Left hindlimb (tissue), 1 donor: Measurements from ENCODE around the gene AKAP13.
"Not testable (repeated sequence)": the region's sequence is repeated elsewhere in the genome, so short reads cannot be mapped to it uniquely, and the experiment has no call there.

Experiments
- DNase-seq: peaks from one replicate; pipeline ENCODE4 v3.0.0-alpha.2; 2018

Gene AKAP13, protein sequence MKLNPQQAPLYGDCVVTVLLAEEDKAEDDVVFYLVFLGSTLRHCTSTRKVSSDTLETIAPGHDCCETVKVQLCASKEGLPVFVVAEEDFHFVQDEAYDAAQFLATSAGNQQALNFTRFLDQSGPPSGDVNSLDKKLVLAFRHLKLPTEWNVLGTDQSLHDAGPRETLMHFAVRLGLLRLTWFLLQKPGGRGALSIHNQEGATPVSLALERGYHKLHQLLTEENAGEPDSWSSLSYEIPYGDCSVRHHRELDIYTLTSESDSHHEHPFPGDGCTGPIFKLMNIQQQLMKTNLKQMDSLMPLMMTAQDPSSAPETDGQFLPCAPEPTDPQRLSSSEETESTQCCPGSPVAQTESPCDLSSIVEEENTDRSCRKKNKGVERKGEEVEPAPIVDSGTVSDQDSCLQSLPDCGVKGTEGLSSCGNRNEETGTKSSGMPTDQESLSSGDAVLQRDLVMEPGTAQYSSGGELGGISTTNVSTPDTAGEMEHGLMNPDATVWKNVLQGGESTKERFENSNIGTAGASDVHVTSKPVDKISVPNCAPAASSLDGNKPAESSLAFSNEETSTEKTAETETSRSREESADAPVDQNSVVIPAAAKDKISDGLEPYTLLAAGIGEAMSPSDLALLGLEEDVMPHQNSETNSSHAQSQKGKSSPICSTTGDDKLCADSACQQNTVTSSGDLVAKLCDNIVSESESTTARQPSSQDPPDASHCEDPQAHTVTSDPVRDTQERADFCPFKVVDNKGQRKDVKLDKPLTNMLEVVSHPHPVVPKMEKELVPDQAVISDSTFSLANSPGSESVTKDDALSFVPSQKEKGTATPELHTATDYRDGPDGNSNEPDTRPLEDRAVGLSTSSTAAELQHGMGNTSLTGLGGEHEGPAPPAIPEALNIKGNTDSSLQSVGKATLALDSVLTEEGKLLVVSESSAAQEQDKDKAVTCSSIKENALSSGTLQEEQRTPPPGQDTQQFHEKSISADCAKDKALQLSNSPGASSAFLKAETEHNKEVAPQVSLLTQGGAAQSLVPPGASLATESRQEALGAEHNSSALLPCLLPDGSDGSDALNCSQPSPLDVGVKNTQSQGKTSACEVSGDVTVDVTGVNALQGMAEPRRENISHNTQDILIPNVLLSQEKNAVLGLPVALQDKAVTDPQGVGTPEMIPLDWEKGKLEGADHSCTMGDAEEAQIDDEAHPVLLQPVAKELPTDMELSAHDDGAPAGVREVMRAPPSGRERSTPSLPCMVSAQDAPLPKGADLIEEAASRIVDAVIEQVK (N-terminal part only)

DNA sequence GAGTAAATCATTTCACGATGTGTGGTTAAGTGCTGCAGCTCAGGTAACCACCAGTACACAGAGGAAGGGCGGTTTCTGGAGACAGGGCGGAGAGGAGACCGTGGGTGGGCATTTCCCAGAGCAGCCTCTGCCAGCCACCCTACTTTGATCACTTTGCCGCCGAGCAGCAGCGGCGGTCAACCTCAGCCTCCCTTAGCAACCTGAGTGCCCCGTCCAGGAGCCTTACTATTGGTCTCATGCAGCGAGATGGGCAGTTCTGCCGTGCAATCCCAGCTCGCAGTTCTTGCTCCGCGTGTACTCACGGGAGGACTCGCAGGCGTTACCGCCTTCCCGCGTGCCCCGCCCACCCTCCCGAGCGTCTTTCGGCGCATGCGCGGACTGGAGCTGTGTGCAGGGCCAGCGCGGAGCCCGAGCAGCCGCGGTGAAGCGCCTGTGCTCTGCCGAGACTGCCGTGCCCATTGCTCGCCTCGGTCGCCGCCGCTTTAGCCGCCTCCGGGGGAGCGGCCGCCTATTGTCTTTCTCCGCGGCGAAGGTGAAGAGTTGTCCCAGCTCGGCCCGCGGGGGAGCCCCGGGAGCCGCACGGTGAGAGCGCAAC, at the start of gene AKAP13:
AKAP13 (plus strand) TSS at position 387 of the 595 bp plus-strand sequence. CDS start 105,118 bp downstream, outside the sequence.
- DNase-seq, result peak; percentile 99

DNA sequence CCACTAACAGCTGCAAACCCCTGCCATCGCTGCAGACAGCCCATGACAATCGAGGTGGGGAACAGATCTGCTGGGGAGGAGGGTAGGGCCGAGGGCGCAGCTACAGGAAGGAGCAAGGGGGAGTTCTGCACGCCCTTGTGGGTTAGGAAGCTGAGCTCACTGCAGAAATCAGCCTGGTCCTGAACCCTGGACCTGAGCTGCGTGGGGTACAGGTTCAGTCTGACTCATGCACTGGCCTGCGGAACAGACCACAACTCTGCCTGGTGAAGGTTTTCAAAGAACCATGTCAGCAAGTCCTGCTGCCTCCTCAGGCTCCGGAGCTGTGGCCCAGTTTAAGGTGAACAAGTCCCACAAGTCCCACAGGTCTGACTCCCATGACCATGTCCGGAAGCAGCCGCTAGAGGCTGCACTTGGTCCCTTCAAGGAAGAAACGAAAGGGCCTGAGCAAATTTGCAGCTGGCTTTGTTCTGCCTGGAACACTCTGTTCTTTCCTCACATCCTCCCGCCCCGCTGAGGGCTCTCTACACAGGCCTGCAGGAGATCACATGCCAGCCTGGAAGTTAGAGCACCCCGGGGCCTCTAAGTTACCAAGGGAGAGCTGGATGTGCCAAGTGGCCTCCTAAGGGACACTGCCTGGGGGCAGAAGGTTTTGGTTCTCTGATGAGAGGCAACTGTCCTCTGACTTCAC, 49.4 kb upstream of the AKAP13 start:
- DNase-seq, result peak; percentile 83

DNA sequence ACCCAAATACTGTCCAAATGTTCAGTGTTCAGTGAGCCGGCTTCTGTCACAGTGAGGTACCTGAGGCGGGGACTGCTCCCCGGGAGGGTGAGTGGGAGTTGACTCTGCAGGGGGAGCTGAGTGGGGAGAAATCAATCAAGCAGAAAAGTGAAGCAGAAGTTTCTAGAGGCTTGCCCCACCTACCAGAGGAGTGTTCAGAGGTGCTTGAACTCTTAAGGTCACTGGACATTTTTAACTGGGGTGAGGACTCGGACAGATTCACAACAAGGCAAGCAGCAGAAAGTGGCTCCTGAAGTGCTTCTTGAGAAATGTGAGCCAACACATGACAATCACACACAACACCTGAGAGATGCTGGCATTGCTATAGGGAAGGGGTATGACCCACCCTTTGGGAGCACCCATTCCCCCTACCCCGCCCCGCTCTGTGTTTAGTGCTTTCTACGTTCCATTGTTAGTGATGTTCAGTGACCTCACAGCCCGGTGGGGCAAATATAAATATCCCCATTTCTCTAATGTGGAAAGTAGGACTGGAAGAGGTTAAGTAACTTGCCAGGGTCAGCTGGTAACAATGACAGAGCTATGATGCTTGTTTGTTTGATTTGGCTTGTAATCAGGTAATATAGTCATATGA, 48.6 kb upstream of the AKAP13 start:
- DNase-seq, result no peak

DNA sequence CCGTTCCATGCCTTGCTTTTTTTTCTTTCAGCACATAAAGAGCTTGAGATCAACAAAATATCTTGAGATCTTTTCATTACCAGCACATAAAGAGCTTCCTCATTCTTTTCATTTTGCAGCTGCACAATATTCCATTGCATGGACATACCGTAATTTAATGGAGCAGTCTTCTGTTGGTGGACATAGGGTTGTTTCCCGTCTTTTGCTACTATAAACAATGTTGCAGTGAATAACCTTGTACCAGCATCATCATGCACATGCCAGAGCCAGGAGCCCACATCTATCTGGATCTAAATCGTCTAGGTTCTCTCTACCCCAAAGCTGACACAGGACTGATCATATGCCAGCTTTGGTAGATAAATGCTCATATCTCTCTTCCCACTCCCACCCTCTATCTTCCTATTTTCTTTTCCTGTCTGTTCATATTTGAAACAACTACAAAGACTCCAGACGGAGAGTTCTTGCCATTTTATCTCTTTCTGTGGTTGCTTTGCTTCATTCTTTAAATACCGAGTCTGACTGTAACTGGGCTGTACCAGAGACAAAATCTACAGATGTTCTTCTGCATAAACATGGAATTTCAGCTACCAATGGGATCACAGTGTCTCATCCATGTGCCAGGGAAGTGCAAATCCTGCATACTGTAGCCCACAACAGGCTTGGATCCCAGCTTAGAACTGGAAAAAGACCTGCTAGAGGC, 47.1 kb upstream of the AKAP13 start:
- DNase-seq, result no peak

DNA sequence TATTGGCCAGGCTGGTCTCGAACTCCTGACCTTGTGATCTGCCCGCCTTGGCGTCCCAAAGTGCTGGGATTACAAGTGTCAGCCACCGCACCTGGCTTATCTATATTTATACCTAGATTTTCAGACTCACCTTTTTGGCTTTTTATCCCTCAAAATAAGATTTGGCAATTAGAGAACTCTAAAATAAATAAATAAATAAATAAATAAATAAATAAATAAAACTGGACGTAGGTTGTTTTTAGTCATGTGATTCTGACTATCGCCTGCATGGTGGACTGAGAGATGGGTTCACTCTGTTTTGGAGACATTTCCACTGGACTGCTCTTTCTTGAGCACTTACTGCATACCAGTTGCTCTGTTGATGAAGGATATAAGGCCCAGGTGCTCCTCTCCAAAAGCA, 46.2 kb upstream of the AKAP13 start:
- DNase-seq, result no peak

DNA sequence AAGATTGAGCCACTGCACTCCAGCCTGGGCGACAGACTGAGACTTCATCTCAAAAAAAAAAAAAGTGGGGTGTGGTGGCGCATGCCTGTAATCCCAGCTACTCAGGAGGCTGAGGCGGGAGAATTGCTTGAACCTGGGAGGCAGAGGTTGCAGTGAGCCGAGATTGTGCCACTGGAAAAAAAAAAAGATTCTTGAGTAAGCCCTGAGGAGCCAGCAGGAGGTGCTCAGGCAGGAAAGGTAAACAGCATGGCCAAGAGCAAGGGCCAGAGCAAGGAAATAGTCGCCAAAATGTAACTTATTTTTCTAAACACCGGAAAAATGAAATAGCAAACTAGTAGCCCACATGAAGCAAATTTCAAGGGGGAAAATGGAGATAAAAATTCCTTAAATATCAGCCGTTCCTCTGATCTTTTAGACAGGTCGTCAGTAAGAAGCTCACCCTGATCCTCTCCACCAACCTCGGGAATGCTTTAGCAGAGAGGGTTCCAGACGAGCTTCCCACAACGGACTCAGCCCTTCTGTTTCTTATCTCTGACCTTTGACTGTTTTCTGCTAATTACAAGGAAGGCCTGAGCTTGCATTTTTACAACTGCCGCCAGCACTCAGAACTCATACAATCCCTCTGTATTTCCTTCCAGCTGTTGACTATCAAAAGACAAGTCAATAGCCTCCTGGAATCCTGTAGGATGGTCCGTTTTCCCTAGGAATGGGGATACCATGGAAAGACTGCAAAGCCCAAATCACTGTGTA, 45.0 kb upstream of the AKAP13 start:
- DNase-seq, result no peak

DNA sequence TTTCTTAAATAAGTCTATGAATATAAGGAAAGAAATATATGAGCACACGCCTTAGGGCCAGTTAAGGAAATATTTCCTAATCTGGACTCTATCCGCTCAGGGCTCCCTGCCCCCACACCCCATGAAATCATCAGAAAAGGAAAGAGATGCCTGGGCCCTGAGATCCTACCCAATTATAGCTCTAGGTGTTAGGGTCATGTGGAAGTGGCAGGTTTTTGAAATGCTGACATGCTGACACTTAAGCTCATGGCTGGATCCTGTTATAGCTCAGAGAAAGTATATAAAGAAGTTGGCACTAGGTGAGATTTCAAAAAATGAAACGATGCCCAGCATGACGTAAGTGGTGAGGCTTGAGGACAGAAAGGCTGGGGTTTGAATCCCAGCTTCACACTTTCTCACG, 43.5 kb upstream of the AKAP13 start:
- no peak for DNase-seq

DNA sequence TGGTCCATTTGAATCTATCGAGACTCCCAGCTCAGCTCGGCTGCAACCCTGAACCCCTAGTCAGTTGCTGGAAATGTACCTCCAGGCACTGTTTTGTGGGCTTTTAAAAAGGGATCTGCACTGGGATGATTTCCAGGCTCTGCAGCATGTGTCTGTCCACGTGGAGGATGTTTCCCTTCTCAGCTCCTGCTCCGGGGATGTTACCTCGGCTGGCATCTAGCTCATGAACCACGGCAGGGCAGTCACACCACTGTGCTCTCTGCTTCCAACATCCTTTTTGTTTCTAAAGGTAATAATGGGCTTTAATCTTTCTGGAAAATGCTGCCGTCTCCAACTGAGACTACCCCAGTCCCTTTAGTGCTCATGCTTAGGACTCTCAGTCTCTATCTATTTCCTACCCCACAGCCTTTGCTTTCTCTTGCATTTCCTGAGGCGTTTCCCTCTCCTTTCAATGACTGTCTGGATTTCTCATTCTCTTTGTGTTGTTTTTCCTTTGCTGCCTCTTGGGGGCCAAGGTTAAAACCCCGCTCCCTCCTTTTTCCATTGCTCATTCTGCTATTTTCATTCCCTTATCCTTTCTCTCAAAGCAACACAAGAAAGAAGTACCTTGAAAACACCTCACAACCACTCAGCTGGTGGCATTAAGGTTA, 42.9 kb upstream of the AKAP13 start:
- DNase-seq, result no peak

DNA sequence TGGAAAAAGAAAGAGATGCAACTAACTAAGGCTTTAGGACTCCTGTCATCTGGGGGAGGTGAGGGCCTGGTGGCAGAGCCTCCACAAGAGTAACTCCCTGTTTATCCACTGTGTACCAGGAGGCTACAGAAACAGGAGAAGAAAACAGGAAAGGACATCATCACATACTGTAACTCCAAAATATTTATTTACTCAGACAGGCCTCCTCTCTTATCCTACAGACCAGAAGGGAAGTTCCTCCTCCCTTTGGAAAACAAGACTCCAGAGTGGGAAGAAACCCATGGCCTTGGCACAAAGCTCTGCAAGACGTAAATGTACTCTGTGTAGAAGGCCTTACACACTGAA, 40.1 kb upstream of the AKAP13 start:
- DNase-seq, result no peak

DNA sequence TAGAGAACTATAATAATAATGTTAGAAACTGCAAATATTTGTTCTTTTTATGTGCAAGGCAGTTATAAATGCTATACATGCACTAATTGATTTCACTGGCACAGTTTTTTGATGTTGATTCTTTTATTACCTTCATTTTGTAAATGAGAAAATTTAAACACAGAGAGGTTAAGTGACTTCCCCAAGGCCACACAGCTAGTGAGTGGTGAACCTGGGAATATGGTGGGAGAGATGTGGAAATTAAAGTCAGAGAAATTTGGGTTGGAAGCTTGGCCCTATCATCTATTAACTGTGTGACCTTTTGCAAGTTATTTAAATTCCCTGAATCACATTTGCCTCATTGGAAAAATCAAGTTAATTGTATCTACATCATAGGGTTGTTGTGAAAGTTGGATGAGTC, 39.6 kb upstream of the AKAP13 start:
- no peak for DNase-seq

DNA sequence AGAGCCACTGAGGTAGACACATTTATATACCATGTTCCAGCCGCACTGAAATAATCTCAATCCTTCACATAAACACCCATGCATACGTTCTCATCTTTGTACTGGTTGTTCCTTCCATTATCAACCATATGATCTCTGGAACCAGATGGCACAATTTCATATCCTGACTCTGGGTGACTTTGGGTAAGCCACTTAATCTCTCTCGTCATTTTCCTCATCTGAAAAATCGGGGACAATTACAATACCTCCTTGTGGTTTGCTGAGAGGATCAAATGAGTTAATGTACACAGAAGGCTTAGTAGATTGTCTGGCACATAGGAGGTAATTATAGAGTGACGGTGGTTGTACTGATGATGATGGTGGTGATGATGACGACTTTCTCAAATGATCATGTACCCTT, 38.2 kb upstream of the AKAP13 start:
- not testable (repeated sequence) for DNase-seq

DNA sequence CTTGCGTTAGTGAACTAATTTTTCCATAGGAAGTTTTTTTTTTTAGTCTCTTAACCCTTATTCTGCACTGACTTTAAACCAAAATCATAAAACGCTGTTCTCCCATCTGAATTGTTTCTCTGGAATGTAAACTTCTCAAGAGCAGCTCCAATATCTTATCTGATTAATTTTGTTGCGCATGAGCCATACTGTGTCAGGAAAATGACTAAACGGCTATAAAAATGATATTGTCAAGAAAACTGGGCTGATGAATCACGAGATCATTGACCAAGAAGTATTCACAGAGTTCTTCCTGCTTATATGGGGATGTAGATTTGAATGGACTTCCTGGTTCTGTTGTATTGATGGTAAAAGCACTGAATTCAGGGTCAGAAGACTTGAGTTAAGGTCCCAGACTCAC, 37.0 kb upstream of the AKAP13 start:
- DNase-seq, result not testable (repeated sequence)

DNA sequence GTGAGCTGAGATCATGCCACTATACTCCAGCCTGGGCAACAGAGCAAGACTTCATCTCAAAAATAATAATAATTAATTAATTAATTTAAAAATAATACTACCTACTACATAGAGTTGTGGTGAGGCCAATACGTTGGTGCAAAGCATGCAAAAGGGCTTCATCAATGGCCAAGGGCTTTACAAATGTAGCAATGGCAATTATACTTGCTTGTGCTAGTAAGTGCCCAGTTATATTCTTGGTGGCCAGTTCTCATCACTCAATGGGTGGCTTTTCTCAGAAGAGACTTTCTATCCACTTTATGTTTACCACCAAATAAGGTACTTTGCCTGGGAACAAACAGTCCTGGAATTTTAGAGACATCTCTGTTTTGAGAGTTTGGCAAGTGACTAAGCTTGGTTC, 36.2 kb upstream of the AKAP13 start:
- not testable (repeated sequence) for DNase-seq

DNA sequence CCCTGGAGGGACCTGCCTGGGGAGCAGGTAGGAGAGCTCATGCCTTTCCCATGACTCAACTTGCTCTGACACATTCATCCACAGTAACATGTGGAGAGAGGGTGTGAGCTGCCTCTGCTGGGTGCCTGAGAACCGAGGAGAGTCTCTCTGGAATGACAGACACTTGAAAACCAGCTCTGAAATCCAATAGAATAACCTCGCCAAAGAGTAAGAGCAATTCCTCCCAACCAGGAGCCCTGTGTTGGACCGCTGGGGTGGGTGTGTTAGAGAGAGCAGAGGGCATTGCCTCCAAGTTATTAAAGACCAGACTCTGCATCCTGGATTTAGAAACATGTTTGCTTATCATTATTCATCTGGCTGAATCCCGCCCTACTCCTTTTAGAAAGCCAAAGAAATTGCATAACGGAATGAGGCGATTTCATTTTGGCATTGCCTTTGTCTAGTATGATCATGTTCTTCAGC, 35.7 kb upstream of the AKAP13 start:
- not testable (repeated sequence) for DNase-seq

DNA sequence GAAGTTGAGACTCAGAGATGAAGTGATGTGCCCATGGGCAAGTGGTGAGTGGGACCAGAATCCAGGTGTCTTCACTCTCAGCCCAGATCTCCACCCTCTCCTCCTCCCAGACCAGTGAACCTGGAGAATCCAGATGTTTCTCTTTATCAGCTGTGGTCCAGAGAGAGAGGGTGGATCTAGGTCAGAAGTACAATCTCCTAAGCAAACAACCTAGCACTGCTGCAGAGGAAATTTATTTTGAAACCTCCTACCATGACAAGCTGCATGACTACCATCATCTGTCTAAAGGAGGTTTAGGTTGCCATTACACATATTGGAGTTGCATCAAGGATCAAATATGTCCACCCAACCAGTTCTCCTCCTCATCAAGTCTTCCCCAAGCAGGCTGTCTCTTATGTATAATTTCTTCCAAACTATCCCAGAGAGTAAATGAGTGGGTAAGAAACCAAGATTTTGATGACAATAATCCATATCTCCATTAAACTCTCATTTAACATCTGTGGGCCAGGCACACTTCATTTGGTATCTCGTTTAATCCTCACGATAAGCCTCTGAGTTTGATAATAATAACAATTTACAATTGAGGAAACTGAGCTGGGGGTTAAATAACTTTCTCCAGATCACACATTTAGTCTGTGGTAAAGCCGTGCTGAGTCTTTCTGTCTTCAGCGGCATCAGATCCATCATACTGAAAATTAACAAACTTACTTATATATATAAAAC, 35.0 kb upstream of the AKAP13 start:
- DNase-seq, result not testable (repeated sequence)

DNA sequence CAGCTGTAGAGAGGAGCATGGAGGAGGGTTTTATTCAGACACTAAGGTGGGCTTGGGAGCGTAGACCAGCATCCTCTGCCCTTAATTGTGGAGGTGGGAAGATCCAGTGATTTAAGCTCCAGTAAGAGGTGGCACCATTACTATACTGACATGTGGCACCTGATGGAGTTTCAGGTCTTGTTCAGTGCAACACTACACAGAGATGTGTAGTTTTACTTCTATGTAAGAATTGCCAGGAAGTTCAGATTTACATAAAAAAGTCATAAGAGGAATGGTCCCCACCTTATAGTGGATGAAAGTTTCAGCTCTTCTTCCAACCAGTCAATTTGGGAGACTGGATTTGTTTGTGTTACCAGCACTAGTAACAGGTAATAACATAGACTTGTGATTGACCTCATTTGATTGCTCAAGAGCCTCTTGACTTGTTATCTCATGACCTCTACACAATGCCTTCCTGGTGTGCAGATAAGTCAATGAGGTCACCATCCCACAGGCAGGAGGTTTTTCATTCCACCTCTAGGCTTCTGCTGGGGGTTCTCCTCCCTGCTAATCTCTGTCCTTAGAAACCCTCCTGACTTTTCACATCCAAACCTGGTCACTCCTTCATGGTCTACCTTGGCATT, 33.8 kb upstream of the AKAP13 start:
- DNase-seq, result not testable (repeated sequence)

DNA sequence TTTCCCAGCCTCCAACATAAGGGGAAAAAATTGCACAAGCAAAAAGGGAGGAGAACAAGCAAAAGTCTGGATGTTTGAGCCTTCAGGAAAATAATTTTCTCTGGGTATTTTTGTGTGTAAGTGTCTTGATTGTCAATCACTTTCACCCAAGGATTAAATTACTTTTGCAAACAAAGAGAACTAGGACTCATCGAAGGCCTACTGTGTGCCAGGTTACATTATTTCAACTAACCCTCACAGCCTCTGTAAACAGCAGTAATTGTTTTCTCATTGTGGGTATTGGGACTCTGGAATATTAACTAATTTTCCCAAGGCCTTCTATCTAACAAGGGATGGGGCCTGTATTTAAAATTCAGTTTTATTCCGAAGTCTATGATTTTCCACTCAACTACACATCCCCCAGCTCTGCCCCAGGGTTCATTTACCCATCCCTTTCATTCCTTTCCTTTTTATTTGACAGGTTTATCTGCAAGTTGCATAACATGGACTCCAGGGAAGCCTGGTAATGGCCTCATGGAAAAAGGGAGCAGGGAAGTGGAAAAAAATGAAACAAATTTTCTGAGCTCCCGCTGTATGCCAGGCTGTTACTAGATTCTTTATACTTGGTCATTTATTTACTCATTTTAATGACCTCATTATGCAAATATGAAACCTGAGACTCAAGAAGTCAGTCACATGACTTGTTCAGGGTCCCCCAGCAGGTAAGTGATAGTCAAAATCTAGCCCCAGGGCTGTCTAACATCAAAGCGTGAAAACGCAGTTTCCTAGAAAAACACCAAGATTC, 32.9 kb upstream of the AKAP13 start:
- not testable (repeated sequence) for DNase-seq
